Left ventricle myocardium inferior (tissue), 1 donor: ENCODE measurements around the gene CANT1. TPM values are rescaled to one million over a fixed set of nuclear protein-coding genes. Genes with fewer than 3 reads are reported as not detected.

ENCODE experiments used
- DNase-seq: peaks from one replicate; pipeline ENCODE4 v3.0.0-alpha.2; 2020
- H3K27ac ChIP-seq: fragments of 200-600 bp; replicated peaks from 2 replicates; pipeline ENCODE4 v1.8.0; 2021
- H3K27me3 ChIP-seq: fragments of 200-600 bp; 2 replicates; pipeline ENCODE4 v1.8.0; 2021; ENCODE audit warnings: low read depth
- H3K36me3 ChIP-seq: fragments of 200-600 bp; 2 replicates; pipeline ENCODE4 v1.8.0; 2021
- H3K4me1 ChIP-seq: fragments of 200-600 bp; 2 replicates; pipeline ENCODE4 v1.8.0; 2021
- H3K4me3 ChIP-seq: fragments of 200-600 bp; 2 replicates; pipeline ENCODE4 v1.8.0; 2021; ENCODE audit warnings: mild to moderate bottlenecking, moderate library complexity
- H3K9me3 ChIP-seq: fragments of 200-600 bp; replicated peaks from 2 replicates; pipeline ENCODE4 v1.8.0; 2021
- intact Hi-C: fragments of 100-400 bp; cut with micrococcal nuclease; formaldehyde crosslinking; loops from one replicate; pipeline ENCODE4 v1.11.0; 2022
- total RNA-seq: library from RNA; stranded (reverse); fragmentation: NEBNext Ultra II Directional; extraction: Animal tissue kit (Norgen Biotek cat#: 25700); gene quantifications from one replicate; pipeline ENCODE4 v1.2.1, GENCODE V29; 2021
- TF ChIP-seq, protein P1 (sequence below): fragments of 200-600 bp; IDR thresholded peaks from 2 replicates; pipeline ENCODE4 v1.8.0; 2021; ENCODE audit warnings: antibody characterized with exemption, mild to moderate bottlenecking, borderline replicate concordance
- donor health status: DM: no; HTN: yes; CAD: no; lungs with severe emphysema.

The CANT1 gene
- total RNA-seq, 1 donor from 2014 or later: 24.2 TPM

DNA sequence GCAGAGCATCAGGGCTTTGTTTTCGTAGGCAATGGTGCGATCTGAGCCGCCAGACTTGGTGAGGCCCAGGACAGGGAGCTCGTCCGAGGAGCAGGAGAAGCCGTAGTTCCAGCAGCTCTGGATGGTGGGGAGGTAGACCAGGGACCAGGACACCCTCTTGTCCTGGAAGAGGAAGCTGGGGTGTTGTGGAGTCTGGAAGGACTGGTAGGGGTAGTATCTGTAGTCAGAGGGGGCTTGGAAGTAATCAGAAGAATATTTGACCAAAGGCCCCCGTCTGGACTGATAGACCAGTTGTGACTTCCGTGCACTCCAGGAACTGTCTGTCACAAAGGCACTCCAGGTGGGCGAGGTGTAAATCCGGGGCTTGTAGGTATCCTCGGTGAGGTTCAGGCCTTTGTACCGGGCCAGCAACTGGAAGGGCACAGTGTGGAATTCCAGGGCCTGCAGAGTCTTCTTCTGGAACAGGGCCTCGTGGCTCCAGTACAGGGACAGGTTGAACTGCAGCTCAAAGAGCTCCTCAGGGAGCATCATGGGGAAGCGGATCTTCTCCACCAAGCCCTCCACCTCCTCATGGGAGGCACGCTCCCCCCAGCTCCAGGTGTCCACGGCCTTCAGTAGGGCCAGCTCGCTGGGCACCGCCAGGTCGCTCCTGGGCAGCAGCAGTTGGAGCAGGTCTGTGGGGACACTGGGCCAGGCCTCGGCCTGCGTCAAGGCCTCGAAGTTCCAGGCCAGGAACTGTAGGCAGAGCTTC is 37.6 kb downstream of the CANT1 start:
- TF ChIP-seq, protein P1, sequence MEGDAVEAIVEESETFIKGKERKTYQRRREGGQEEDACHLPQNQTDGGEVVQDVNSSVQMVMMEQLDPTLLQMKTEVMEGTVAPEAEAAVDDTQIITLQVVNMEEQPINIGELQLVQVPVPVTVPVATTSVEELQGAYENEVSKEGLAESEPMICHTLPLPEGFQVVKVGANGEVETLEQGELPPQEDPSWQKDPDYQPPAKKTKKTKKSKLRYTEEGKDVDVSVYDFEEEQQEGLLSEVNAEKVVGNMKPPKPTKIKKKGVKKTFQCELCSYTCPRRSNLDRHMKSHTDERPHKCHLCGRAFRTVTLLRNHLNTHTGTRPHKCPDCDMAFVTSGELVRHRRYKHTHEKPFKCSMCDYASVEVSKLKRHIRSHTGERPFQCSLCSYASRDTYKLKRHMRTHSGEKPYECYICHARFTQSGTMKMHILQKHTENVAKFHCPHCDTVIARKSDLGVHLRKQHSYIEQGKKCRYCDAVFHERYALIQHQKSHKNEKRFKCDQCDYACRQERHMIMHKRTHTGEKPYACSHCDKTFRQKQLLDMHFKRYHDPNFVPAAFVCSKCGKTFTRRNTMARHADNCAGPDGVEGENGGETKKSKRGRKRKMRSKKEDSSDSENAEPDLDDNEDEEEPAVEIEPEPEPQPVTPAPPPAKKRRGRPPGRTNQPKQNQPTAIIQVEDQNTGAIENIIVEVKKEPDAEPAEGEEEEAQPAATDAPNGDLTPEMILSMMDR: no peak
- Histone ChIP-seq H3K4me3 (peak overlapping the region; percentile 31), H3K27ac (peak overlapping the region; percentile 75), H3K27me3 (no peaks in the 10 kb centered on the region), H3K36me3 (peaks cover 38% of the 10 kb centered on the region), H3K9me3 (no peaks in the 10 kb centered on the region), H3K4me1 (peaks cover 60% of the 10 kb centered on the region)
- no peak for DNase-seq
- intact Hi-C loops: loop anchor here (5.0 kb wide), 1 partner anchor 110 kb away; no protein-coding TSS in a partner anchor

- Histone ChIP-seq H3K4me3 (peak overlapping the region; percentile 31), H3K36me3 (peaks cover 38% of the 10 kb centered on the region), H3K4me1 (peaks cover 52% of the 10 kb centered on the region), H3K27ac (peak overlapping the region; percentile 75), H3K27me3 (no peaks in the 10 kb centered on the region), H3K9me3 (no peaks in the 10 kb centered on the region)
- peak; percentile 85 for DNase-seq
- TF ChIP-seq, protein P1: peak; percentile 94
- intact Hi-C loops: loop anchor here (5.0 kb wide), 1 partner anchor 109 kb away; no protein-coding TSS in a partner anchor
Observed at GRCh38 chr17:78970834-78971755, 38.5 kb downstream of the CANT1 start.

DNA sequence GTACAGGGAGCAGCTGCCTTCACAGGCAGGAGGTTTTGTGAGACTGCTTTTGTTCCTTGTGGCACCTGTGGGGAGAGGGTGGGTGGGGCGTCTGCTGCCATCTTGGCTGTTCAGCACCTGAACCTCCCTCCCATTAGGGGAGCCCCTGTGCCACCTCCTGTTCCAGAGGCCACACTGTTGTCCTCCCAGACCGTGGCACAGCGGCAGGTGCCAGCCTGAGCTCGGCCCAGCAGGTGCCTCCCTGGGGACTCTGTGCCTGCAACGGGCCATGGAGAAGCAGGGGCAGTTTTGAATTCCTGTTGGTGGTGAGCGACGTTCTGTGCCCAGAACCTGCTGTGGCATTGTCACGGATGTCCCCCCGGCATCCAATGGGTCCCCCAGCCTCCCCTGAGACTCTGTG is 39.7 kb downstream of the CANT1 start:
- Histone ChIP-seq H3K4me1 (peaks cover 40% of the 10 kb centered on the region), H3K9me3 (no peaks in the 10 kb centered on the region), H3K27ac (no peak overlapping the region), H3K36me3 (peaks cover 38% of the 10 kb centered on the region), H3K4me3 (no peak overlapping the region), H3K27me3 (no peaks in the 10 kb centered on the region)
- TF ChIP-seq, protein P1: no peak
- intact Hi-C loops: loop anchor here (5.0 kb wide), 1 partner anchor 108 kb away; no protein-coding TSS in a partner anchor
- DNase-seq: no peak

GRCh38 chr17:78967782-78968362 is 41.7 kb downstream of the CANT1 start:
- Histone ChIP-seq H3K27ac (no peak overlapping the region), H3K4me1 (peaks cover 20% of the 10 kb centered on the region), H3K27me3 (no peaks in the 10 kb centered on the region), H3K4me3 (no peak overlapping the region), H3K36me3 (peaks cover 28% of the 10 kb centered on the region), H3K9me3 (no peaks in the 10 kb centered on the region)
- intact Hi-C loops: no loop called here
- no peak for DNase-seq
- TF ChIP-seq, protein P1: no peak

- H3K27me3 ChIP-seq: no peaks in the 10 kb centered on the region
- H3K4me1 ChIP-seq: peaks cover 19% of the 10 kb centered on the region
- peaks cover 21% of the 10 kb centered on the region for H3K36me3 ChIP-seq
- H3K9me3 ChIP-seq: no peaks in the 10 kb centered on the region
- H3K27ac ChIP-seq: no peak overlapping the region
- TF ChIP-seq, protein P1: no peak
- no peak for DNase-seq
- intact Hi-C loops: no loop called here
- no peak overlapping the region for H3K4me3 ChIP-seq
Observed at GRCh38 chr17:78966910-78967600, 42.5 kb downstream of the CANT1 start.
